DND-41 (cell line): Measurements from ENCODE around the gene CTNNBL1.

Experiments
- ATAC-seq: fragments of 200-7000 bp; cut with Tn5 transposase; 3 replicates; pipeline ENCODE4 v1.9.1; 2021; ENCODE audit warnings: low read depth; ENCODE audit not compliant: insufficient read depth
- DNase-seq: peaks from one replicate; pipeline ENCODE4 v3.0.0-alpha.2; 2020
- H2AFZ ChIP-seq: 2 replicates; pipeline ENCODE4 v1.6.0; 2012; ENCODE audit warnings: low read depth, low read length
- H3K27ac ChIP-seq: 2 replicates; pipeline ENCODE4 v1.5.1; 2012; ENCODE audit warnings: low read length, inconsistent platforms
- H3K27me3 ChIP-seq: fragments of 200-600 bp; sonication (generic); 2 replicates; pipeline ENCODE4 v1.6.0; 2012; ENCODE audit warnings: low read length, mild to moderate bottlenecking, inconsistent platforms; ENCODE audit not compliant: insufficient read depth, poor library complexity
- H3K36me3 ChIP-seq: 2 replicates; pipeline ENCODE4 v1.5.1; 2012; ENCODE audit warnings: low read length, inconsistent platforms; ENCODE audit not compliant: insufficient read depth
- H3K4me1 ChIP-seq: 2 replicates; pipeline ENCODE4 v1.5.1; 2012; ENCODE audit warnings: mild to moderate bottlenecking, low read length; ENCODE audit not compliant: insufficient read depth
- H3K4me2 ChIP-seq: 2 replicates; pipeline ENCODE4 v1.6.0; 2012; ENCODE audit warnings: mild to moderate bottlenecking, moderate library complexity, low read length, inconsistent platforms; ENCODE audit not compliant: insufficient read depth
- H3K4me3 ChIP-seq, 2 experiments: fragments of 200-600 bp in 1 of 2; shearing (Covaris generic) in 1 of 2; 2 replicates each; pipeline ENCODE4 v1.5.1; 2012 to 2016; ENCODE audit warnings: inconsistent platforms in 2 of 2, low read length in 2 of 2, mild to moderate bottlenecking in 2 of 2, low read depth in 1 of 2, moderate library complexity in 1 of 2
- H3K79me2 ChIP-seq: 2 replicates; pipeline ENCODE4 v1.6.0; 2012; ENCODE audit warnings: low read length, inconsistent platforms; ENCODE audit not compliant: insufficient read depth
- H3K9ac ChIP-seq: 2 replicates; pipeline ENCODE4 v1.6.0; 2012; ENCODE audit warnings: low read depth, mild to moderate bottlenecking, inconsistent platforms, low read length, moderate library complexity
- H3K9me3 ChIP-seq: 2 replicates; pipeline ENCODE4 v1.5.1; 2012; ENCODE audit warnings: low read length, moderate library complexity, mild to moderate bottlenecking, inconsistent platforms; ENCODE audit not compliant: insufficient read depth, severe bottlenecking
- H4K20me1 ChIP-seq: 2 replicates; pipeline ENCODE4 v1.6.0; 2012; ENCODE audit warnings: low read length; ENCODE audit not compliant: insufficient read depth
- EZH2 ChIP-seq: IDR thresholded peaks from 3 replicates; pipeline ENCODE4 v1.6.1; 2012; ENCODE audit warnings: borderline replicate concordance, low read depth, mild to moderate bottlenecking, moderate library complexity, low read length, inconsistent platforms; ENCODE audit not compliant: severe bottlenecking
- TF ChIP-seq, protein P1 (sequence below): IDR thresholded peaks from 2 replicates; pipeline ENCODE4 v1.5.1; 2012; ENCODE audit warnings: borderline replicate concordance, low read length, moderate library complexity, mild to moderate bottlenecking; ENCODE audit not compliant: poor library complexity, severe bottlenecking; ENCODE audit errors: extremely low read depth

The CTNNBL1 gene

DNA sequence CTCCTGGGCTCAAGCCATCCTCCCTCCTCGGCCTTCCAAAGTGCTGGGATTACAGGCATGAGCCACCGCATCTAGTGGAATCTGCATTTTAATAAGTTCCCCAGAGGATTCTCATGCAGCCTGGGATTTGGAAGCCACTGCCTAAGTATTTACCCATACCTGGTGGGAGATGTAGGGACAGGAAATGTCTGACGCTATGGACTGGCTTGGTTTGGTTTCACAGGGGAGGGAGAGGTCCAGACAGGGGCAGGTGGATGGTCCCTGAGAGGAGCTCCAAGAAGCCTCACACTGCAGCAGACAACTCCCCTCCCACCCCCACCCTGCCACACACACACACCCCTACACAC, 213.5 kb downstream of the CTNNBL1 start:
- H3K4me1 ChIP-seq, result no peaks in the 10 kb centered on the region
- no peak for ATAC-seq
- no peaks in the 10 kb centered on the region for H3K79me2 ChIP-seq
- no peak overlapping the region for H2AFZ ChIP-seq
- no peak overlapping the region for H3K4me2 ChIP-seq
- peaks cover 21% of the 10 kb centered on the region for H3K27me3 ChIP-seq
- no peaks in the 10 kb centered on the region for H3K9me3 ChIP-seq
- no peak for TF ChIP-seq EZH2
- TF ChIP-seq, protein P1, sequence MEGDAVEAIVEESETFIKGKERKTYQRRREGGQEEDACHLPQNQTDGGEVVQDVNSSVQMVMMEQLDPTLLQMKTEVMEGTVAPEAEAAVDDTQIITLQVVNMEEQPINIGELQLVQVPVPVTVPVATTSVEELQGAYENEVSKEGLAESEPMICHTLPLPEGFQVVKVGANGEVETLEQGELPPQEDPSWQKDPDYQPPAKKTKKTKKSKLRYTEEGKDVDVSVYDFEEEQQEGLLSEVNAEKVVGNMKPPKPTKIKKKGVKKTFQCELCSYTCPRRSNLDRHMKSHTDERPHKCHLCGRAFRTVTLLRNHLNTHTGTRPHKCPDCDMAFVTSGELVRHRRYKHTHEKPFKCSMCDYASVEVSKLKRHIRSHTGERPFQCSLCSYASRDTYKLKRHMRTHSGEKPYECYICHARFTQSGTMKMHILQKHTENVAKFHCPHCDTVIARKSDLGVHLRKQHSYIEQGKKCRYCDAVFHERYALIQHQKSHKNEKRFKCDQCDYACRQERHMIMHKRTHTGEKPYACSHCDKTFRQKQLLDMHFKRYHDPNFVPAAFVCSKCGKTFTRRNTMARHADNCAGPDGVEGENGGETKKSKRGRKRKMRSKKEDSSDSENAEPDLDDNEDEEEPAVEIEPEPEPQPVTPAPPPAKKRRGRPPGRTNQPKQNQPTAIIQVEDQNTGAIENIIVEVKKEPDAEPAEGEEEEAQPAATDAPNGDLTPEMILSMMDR, result no peak
- peaks cover 23% of the 10 kb centered on the region for H4K20me1 ChIP-seq
- DNase-seq, result no peak
- no peak overlapping the region for H3K9ac ChIP-seq
- no peak overlapping the region for H3K27ac ChIP-seq
- no peak overlapping the region for H3K4me3 ChIP-seq
- no peaks in the 10 kb centered on the region for H3K36me3 ChIP-seq

DNA sequence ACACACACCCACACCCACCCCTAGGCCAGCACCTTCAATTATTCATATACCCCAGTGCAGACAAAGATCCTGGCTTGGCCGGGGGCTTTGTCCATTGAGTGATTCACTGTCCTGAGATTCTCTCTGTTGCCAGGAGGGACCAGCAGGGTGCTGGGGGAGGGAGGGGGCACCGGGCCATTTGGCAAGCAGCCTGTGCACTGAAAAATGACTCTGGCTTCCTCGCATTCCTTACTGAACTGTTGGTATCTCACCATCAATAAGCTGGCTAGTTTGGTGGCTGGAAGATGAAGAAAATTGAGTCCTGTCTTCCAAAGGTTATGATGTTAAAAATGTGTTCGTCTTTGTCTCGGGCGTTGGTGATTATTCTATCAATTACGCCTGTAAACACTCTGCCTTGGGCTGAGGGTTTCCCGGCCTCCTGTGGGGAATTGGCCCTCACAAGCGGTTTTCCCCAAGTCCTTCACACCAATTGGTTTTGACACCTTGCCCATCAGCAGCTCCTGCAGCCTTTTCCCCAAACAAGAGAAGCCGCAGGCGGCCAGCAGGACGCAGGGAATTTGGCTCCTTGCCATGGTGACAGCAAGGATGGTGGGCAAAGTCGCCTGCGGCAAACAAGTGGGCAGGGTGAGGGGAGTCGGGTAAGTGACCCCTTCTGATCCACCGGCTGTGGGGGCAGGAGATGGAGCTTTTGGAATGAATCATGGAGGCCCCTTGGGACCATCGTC, 214.0 kb downstream of the CTNNBL1 start:
- Histone ChIP-seq H3K4me1 (no peaks in the 10 kb centered on the region), H3K9me3 (no peaks in the 10 kb centered on the region), H3K4me3 (no peak overlapping the region), H3K27ac (no peak overlapping the region), H4K20me1 (peaks cover 26% of the 10 kb centered on the region), H3K36me3 (no peaks in the 10 kb centered on the region), H3K27me3 (peaks cover 26% of the 10 kb centered on the region), H3K9ac (no peak overlapping the region), H3K4me2 (no peak overlapping the region), H2AFZ (no peak overlapping the region), H3K79me2 (no peaks in the 10 kb centered on the region)
- ATAC-seq (no peak), DNase-seq (no peak)
- TF ChIP-seq, protein P1, result no peak
- TF ChIP-seq EZH2, result no peak

DNA sequence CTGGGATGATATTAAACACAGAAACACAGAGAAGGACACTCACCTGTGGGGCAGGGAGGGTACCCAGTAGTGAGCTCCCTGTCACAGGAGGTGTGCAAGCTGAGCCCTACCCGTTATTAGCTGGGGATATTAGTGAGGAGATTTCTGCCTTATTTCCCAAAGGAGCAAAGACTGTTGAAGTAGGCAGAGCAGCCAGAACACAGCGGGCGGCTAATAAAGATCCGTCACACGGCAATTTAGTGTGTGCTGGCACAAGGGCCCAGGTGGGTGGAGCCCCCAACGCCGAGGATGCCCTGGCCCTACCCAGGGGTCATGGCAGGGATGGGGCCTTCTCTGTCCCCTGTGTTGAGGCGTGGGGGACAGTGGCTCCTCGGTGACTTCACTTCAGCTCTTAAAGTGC, 217.4 kb downstream of the CTNNBL1 start:
- ATAC-seq (no peak), DNase-seq (no peak)
- Histone ChIP-seq H3K79me2 (no peaks in the 10 kb centered on the region), H3K4me2 (no peak overlapping the region), H3K36me3 (no peaks in the 10 kb centered on the region), H3K9ac (no peak overlapping the region), H2AFZ (no peak overlapping the region), H3K27ac (no peak overlapping the region), H3K4me3 (no peak overlapping the region), H3K9me3 (no peaks in the 10 kb centered on the region), H3K4me1 (no peaks in the 10 kb centered on the region), H4K20me1 (peaks cover 15% of the 10 kb centered on the region), H3K27me3 (peaks cover 37% of the 10 kb centered on the region)
- no peak for TF ChIP-seq EZH2
- TF ChIP-seq, protein P1, result no peak
